T47D (cell line): ENCODE measurements around the gene GPR32.
"Not testable (repeated sequence)": the region's sequence is repeated elsewhere in the genome, so short reads cannot be mapped to it uniquely, and the experiment has no call there.

Experiments used
- DNase-seq, 2 experiments: peaks; one replicate each; pipeline versions ENCODE4 v3.0.0 to v3.0.0-alpha.2; 2011 to 2012; ENCODE audit warnings: low read depth in 1 of 2, low spot score in 1 of 2
- JUND ChIP-seq: IDR thresholded peaks from 2 replicates; pipeline ENCODE4 v1.6.1; 2012; ENCODE audit warnings: low read depth
- in situ Hi-C: cut with HindIII; loops from 2 replicates; pipeline ENCODE4 v1.10.0; 2016; ENCODE audit warnings: low sequenced_read_pairs, low pct_unique_long_range_greater_than_20kb

The GPR32 gene, protein sequence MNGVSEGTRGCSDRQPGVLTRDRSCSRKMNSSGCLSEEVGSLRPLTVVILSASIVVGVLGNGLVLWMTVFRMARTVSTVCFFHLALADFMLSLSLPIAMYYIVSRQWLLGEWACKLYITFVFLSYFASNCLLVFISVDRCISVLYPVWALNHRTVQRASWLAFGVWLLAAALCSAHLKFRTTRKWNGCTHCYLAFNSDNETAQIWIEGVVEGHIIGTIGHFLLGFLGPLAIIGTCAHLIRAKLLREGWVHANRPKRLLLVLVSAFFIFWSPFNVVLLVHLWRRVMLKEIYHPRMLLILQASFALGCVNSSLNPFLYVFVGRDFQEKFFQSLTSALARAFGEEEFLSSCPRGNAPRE

DNA sequence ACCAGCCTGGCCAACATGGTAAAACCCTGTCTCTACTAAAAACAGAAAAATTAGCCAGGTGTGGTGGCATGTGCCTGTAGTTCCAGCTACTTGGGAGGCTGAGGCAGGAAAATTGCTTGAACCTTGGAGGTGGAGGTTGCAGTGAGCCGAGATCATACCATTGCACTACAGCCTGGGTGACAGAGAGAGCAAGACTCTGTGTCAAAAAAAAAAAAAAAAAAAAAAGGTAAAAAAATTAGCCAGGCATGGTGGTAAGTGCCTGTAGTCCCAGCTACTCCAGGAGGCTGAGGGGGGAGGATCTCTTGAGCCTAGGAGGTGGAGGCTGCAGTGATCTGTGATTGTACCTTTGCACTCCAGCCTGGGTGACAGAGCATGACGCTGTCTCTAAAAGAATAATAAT, at the start of gene GPR32:
TSS of gene GPR32 (plus strand) at position 301 of the 400 bp plus-strand sequence. CDS start 137 bp downstream, outside the sequence.
- in situ Hi-C loops, DNase-seq: not testable (repeated sequence)

DNA sequence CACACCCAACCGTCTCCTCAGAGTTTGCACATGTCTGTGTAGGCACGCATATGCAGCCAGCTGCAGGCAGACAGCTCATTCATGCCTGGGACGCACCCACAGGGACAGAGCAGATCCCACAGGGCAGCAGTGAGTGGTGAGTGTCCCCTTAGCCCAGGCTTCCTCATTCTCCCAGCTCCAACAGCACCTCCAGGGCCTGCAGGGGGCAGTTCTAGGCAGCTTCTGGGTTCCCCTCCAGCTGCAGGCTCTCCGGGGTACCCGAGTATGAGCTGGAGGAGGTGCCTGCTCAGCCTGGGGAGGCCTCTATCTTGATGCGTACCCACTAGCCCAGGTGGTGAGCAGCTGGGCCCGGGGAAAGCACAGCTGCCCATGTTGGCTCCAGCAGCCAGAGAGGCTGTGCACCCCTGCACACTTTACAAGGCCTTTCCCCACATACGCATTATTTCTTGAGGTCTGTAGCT, 49.3 kb upstream of the GPR32 start:
- no peak for TF ChIP-seq JUND
- in situ Hi-C loops = no loop called here
- no peak for DNase-seq

DNA sequence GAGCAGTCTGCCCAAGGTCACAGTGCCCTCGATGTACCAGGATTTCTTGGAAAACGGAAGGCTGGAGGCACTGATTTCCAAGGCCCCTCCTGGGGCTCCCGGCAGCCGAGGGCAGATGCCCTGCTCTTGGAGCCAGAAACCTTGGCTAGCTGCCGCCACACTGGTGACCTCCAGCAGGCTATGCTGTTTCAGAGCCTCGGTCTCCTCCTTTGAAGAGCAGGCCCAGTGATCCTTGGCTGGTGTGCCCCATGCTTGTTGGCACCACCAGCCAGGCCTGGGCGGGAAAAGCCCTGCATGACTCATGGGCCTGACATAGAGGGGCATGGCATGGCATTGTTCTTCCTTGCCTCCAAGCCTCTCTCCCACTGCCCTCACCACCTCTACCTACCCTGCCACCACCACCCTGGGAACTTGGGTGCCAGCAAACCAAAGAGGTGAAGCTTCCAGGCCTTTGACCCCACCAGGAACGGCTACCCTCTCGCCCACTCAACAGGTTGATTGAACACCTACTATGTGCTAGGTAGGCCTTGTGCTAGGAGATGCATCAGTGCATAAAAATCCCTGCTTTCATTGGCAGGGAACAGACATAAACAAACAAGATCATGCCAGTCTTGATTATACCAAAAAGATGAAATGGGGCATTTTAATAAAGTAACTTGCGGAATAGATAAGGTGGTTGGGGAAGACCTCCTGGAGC, 48.7 kb upstream of the GPR32 start:
- TF ChIP-seq JUND = no peak
- in situ Hi-C loops = no loop called here
- no peak for DNase-seq

DNA sequence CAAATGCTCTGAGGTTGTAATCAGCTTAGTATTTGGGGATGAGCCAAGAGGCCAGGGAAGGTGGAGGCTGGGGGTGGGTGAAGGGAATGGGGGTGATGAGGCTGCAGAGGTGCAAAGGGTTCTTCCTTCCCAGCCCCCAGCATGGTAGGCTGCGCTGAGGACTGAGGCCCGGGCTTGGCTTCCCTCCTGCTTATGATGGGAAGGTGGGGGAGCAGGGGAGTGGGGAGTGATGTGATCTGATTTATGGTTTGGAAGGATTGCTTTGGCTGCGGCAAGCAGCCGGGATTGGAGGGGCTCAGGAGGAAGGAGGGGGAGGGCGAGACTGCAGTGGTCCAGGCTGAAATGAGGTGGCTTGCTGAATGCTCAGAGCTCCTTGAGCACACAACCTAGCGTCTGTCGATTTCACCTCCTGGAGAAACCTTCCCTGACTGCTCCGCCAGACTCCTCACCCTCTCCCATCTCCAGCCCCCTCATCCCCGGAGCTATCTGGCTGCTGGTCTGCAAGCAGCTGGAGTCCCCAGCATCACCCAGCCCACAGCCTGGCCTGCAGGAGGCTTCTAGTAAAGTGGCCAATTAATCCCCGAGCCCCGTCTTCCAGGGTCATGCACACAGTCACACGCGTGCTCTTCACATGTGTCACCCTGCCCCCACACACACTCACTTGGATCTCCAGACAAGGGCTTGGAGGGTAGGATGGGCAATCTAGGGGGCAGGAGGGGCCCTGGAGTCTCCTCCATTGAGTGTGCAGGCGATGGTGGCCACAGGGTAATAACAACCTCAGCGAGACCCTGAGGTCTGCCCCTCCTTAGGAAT, 47.9 kb upstream of the GPR32 start:
- in situ Hi-C loops = no loop called here
- TF ChIP-seq JUND = no peak
- DNase-seq = no peak

DNA sequence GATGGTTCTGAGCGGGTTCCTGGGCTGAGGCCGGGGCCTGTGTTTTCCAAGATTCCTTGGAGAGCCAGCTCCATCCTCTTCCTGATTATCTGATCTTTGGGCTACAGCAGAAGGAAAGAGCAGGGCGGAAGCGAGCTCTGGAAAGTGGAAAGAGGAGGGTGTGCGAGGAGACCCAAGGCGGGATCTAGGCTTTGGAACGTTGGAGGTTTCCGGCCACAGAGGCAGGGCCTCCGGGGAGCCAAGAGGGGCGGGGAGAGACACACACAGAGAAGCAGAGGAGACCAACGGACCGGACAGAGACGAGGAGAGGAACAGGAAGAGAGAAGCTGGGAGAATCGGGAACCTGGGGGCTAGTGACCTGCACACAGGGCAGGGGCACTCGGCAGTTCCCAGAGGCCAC, 47.2 kb upstream of the GPR32 start, which contains the start of gene CLEC11A:
TSS of gene CLEC11A (plus strand) at position 296 of the 400 bp plus-strand sequence. CDS start 162 bp downstream, outside the sequence.
- TF ChIP-seq JUND = no peak
- in situ Hi-C loops = no loop called here
- no peak for DNase-seq

DNA sequence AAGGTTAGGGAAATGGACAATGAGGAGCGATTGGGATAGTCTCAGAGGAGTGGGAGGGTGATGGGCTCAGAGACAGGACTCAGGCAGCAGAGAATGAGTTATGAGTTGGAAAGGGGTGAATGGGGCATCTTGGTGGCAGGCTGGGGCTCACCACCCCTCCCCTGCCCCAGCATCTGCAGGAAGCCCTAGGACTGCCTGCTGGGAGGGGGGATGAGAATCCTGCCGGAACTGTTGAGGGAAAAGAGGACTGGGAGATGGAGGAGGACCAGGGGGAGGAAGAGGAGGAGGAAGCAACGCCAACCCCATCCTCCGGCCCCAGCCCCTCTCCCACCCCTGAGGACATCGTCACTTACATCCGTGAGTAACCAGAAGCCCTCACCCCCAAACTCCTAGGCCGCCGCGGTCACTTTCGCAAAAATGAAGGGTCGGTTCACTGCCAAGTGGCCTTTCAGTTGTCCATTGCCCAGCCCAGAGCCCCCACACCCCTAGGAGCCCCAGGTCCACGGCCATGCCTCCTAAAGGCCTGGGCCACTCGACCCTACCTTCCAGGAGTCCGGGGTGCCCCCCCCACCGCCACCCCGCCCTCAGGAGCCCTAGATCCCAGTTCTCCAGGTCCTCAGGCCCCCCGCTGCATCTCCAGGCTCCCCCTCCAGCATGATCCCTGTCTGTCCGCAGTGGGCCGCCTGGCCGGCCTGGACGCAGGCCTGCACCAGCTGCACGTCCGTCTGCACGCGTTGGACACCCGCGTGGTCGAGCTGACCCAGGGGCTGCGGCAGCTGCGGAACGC, 46.3 kb upstream of the GPR32 start:
- TF ChIP-seq JUND = no peak
- DNase-seq = no peak
- in situ Hi-C loops = no loop called here

DNA sequence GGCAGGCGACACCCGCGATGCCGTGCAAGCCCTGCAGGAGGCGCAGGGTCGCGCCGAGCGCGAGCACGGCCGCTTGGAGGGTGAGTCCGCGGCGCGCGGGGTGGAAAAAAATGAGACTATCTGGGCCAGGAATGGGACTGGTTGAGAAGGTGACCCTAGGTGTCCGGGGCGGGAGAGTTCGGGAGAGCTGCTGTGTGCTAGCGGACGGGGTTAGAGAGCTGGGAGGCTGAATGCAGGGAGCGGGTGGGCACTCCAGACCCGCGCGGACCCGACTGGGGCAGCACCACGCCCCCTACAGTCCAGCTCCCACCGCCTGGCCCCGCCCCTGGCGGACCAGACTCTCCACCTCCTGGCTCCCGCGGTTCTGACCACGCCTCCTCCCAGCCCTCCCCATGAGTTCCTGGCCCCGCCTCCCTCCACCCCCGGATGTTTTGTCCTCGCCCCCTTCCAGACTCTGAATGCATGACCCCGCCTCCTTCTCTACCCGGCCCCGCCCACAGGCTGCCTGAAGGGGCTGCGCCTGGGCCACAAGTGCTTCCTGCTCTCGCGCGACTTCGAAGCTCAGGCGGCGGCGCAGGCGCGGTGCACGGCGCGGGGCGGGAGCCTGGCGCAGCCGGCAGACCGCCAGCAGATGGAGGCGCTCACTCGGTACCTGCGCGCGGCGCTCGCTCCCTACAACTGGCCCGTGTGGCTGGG, 45.6 kb upstream of the GPR32 start:
- no peak for TF ChIP-seq JUND
- peak; percentile 97 to 99 for DNase-seq
- in situ Hi-C loops = no loop called here

DNA sequence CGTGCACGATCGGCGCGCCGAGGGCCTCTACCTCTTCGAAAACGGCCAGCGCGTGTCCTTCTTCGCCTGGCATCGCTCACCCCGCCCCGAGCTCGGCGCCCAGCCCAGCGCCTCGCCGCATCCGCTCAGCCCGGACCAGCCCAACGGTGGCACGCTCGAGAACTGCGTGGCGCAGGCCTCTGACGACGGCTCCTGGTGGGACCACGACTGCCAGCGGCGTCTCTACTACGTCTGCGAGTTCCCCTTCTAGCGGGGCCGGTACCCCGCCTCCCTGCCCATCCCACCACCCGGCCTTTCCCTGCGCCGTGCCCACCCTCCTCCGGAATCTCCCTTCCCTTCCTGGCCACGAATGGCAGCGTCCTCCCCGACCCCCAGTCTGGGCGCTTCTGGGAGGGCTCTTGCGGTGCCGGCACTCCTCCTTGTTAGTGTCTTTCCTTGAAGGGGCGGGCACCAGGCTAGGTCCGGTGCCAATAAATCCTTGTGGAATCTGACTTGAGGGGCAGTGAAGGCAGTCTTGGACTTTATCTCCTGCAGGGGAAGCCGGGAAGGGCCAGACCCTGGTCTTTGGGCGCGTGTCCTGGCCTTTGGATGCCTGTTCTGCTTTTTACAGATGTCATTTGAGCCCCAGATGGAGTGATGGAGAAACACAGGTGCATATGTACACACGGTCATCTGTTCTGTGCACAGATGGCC, 44.9 kb upstream of the GPR32 start:
- TF ChIP-seq JUND = no peak
- in situ Hi-C loops = no loop called here
- DNase-seq = no peak

DNA sequence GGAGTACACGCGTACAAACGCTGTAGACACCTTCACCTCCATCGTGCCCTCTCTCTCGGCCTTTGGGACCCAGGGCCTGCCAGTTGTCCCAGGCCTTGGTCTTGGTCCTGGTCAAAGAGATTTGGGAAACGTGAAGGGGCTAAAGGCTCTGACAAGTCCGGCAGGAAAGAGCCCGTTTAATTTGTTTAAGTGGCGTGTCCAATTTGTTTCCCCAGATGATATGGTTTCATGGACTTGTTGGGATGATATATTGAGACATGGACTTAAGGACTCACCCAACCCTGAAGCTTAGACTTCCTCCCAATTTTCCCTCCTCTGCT, 44.4 kb upstream of the GPR32 start:
- in situ Hi-C loops = no loop called here
- TF ChIP-seq JUND = no peak
- DNase-seq = no peak

DNA sequence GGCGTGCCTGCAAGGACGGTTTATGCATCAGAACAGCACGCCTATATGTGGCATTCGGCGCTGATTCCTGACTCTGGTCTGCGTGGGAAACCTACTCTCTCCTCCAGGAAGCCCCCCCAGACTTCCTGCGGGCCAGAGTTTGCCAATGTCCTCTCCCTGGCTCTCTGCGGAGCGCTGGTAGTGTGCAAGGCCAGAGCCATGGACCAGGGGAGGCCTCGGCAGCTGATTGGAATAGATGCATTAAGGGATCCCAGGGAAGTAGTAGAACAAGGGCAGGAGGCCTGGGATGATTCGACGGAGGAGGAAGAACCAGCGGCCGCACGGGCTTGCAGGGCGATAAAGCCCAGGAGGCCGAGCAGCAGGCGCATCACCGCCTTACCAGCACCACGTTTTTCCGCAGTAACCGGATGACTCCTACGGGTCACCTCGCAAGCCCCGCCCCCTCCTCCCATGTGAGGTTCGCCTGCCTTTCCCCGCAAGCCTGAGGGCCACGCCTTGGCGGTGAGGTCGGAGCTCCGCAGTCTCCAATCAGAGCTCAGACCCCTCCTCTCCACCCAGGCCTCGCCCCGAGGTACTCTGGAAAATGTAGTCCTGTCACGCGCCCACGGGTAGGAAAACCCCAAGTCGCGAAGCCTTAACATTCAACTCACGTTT, 42.1 kb upstream of the GPR32 start:
- DNase-seq = no peak
- in situ Hi-C loops = no loop called here
- no peak for TF ChIP-seq JUND

DNA sequence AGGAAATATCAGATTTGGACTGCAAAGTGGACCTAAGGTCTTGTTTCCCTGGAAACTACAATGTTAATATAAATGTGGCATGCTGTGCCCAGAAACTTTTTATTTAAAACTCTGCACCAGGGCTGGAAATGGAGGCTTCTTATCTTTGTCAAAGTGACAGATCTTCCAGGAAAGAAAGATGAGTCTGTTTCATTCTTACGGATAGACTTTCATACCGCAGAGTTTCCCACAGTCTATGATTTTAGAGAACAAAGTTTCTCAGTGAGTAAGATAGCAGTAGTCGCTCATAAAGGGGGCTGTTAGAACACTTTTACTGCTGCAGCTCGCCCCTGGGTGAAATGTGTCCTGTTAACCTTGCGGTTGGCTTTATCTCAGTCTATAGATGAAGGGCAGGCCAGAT, 40.4 kb upstream of the GPR32 start:
- DNase-seq = no peak
- no peak for TF ChIP-seq JUND
- in situ Hi-C loops = no loop called here
